NOMO-1 (cell line): Measurements from ENCODE around the gene KIF1C.
A peak's percentile ranks its signal among the peaks of the same experiment; 100 is the strongest.
"Not testable (repeated sequence)": the region's sequence is repeated elsewhere in the genome, so short reads cannot be mapped to it uniquely, and the experiment has no call there.

Experiments
- DNase-seq, 2 experiments: peaks; one replicate each; lab custom pipeline; 2025; ENCODE audit not compliant: unreplicated experiment in 2 of 2; lab: John Stamatoyannopoulos, UW

KIF1C gene

GRCh38 chr17:4999430-5000093, 1.8 kb downstream of the KIF1C start:
- no peak for DNase-seq

GRCh38 chr17:5000237-5000639, 2.5 kb downstream of the KIF1C start:
- DNase-seq = no peak

- DNase-seq = no peak
Measured at GRCh38 chr17:5002121-5002788, 4.5 kb downstream of the KIF1C start.

GRCh38 chr17:5003214-5003867, 5.6 kb downstream of the KIF1C start:
- DNase-seq = no peak

- no peak for DNase-seq
Measured at GRCh38 chr17:5011928-5012327, 14.2 kb downstream of the KIF1C start.

- no peak for DNase-seq
Measured at GRCh38 chr17:5014357-5014756, 16.6 kb downstream of the KIF1C start.

- DNase-seq = peak in 1 of 2 experiments; percentile 25
Measured at GRCh38 chr17:5019475-5019956, 21.8 kb downstream of the KIF1C start.

- DNase-seq = no peak
Measured at GRCh38 chr17:5020502-5021023, 22.8 kb downstream of the KIF1C start.

- no peak for DNase-seq
Measured at GRCh38 chr17:5022171-5022711, 24.5 kb downstream of the KIF1C start.

- no peak for DNase-seq
Measured at GRCh38 chr17:5023588-5024147, 25.9 kb downstream of the KIF1C start.

GRCh38 chr17:5024604-5025003, 26.9 kb downstream of the KIF1C start:
- DNase-seq = no peak

- no peak for DNase-seq
Measured at GRCh38 chr17:5027299-5027698, 29.5 kb downstream of the KIF1C start.

- no peak for DNase-seq
Measured at GRCh38 chr17:5027916-5028315, 30.2 kb downstream of the KIF1C start.

- DNase-seq = not testable (repeated sequence)
Measured at GRCh38 chr17:5030168-5030567, 32.4 kb downstream of the KIF1C start.

- DNase-seq = peak; percentile 86 to 91
Measured at GRCh38 chr17:5031365-5032082, 33.8 kb downstream of the KIF1C start.

- no peak for DNase-seq
Measured at GRCh38 chr17:5032865-5033264, 35.1 kb downstream of the KIF1C start.

GRCh38 chr17:5033352-5034015, 35.7 kb downstream of the KIF1C start:
- DNase-seq = no peak

- no peak for DNase-seq
Measured at GRCh38 chr17:5034063-5034462, 36.3 kb downstream of the KIF1C start.

GRCh38 chr17:5034651-5035050, 36.9 kb downstream of the KIF1C start:
- DNase-seq = no peak

- DNase-seq = no peak
Measured at GRCh38 chr17:5035315-5035714, 37.6 kb downstream of the KIF1C start, which contains the start of gene SLC52A1. Gene SLC52A1 (minus strand): TSS chr17:5035426. CDS start chr17:5034606, 820 bp downstream.
